GM18508 (cell line): ENCODE measurements around the gene CEP250.

Experiments used
- ATAC-seq: cut with Tn5 transposase; IDR thresholded peaks from one replicate; pipeline ENCODE4 v1.9.1; 2021; ENCODE audit warnings: moderate number of reproducible peaks; ENCODE audit not compliant: insufficient read depth, unreplicated experiment

Gene CEP250

GRCh38 chr20:35555951-35556645 is 100.7 kb downstream of the CEP250 start:
- ATAC-seq, result no peak

- ATAC-seq, result no peak
These were observed 101.5 kb downstream of the CEP250 start for GRCh38 chr20:35556871-35557270.

- no peak for ATAC-seq
These were observed 103.1 kb downstream of the CEP250 start for GRCh38 chr20:35558451-35558850.

GRCh38 chr20:35559042-35559693 is 103.8 kb downstream of the CEP250 start:
- ATAC-seq, result no peak

GRCh38 chr20:35560105-35560511 is 104.7 kb downstream of the CEP250 start:
- no peak for ATAC-seq

GRCh38 chr20:35560541-35560940 is 105.1 kb downstream of the CEP250 start:
- ATAC-seq, result no peak

- no peak for ATAC-seq
These were observed 105.9 kb downstream of the CEP250 start for GRCh38 chr20:35561268-35561667.

- ATAC-seq, result no peak
These were observed 106.3 kb downstream of the CEP250 start for GRCh38 chr20:35561671-35562070.

- no peak for ATAC-seq
These were observed 107.2 kb downstream of the CEP250 start for GRCh38 chr20:35562541-35563110.

- no peak for ATAC-seq
These were observed 108.4 kb downstream of the CEP250 start for GRCh38 chr20:35563834-35564233.

GRCh38 chr20:35564905-35565304 is 109.5 kb downstream of the CEP250 start:
- ATAC-seq, result no peak

GRCh38 chr20:35568645-35569044 is 113.2 kb downstream of the CEP250 start:
- no peak for ATAC-seq
